ENCODE data around the gene TMEM92.
"Not testable (repeated sequence)": the region's sequence is repeated elsewhere in the genome, so short reads cannot be mapped to it uniquely, and the experiment has no call there.

Gene TMEM92

GRCh38 chr17:50262001-50262794 lies 12.1 kb upstream of the TMEM92 start:
- no peak for DNase-seq

GRCh38 chr17:50263331-50264262 lies 10.7 kb upstream of the TMEM92 start:
- DNase-seq, result no peak

- DNase-seq, result no peak
These were observed 9.8 kb upstream of the TMEM92 start for GRCh38 chr17:50264263-50265113.

- no peak for DNase-seq
These were observed 9.1 kb upstream of the TMEM92 start for GRCh38 chr17:50265212-50265611.

GRCh38 chr17:50265690-50266315 lies 8.5 kb upstream of the TMEM92 start:
- no peak for DNase-seq

GRCh38 chr17:50266384-50267073 lies 7.7 kb upstream of the TMEM92 start:
- DNase-seq, result no peak

- no peak for DNase-seq
These were observed 7.0 kb upstream of the TMEM92 start for GRCh38 chr17:50267074-50267841.

GRCh38 chr17:50268026-50268425 lies 6.2 kb upstream of the TMEM92 start:
- no peak for DNase-seq

GRCh38 chr17:50268743-50269275 lies 5.5 kb upstream of the TMEM92 start:
- DNase-seq, result no peak

GRCh38 chr17:50269477-50270434 lies 4.5 kb upstream of the TMEM92 start:
- DNase-seq, result peak in 1 of 2 experiments; percentile 54

- no peak for DNase-seq
These were observed 3.6 kb upstream of the TMEM92 start for GRCh38 chr17:50270435-50271362.

GRCh38 chr17:50271363-50271750 lies 2.9 kb upstream of the TMEM92 start:
- not testable (repeated sequence) for DNase-seq

- no peak for DNase-seq
These were observed 2.0 kb upstream of the TMEM92 start for GRCh38 chr17:50272246-50272645.

GRCh38 chr17:50272711-50273653 lies 1.3 kb upstream of the TMEM92 start:
- DNase-seq, result peak in 1 of 2 experiments; percentile 12

- DNase-seq, result no peak
These were observed 619 bp upstream of the TMEM92 start for GRCh38 chr17:50273654-50274040.

- no peak for DNase-seq
These were observed 593 bp downstream of the TMEM92 start for GRCh38 chr17:50274897-50275221.

GRCh38 chr17:50275279-50275678 lies 1.0 kb downstream of the TMEM92 start:
- DNase-seq, result no peak

Data from SW 1271 (cell line).